ENCODE data around the gene DNASE1L1.
A peak's percentile ranks its signal among the peaks of the same experiment; 100 is the strongest.
"Not testable (repeated sequence)": the region's sequence is repeated elsewhere in the genome, so short reads cannot be mapped to it uniquely, and the experiment has no call there.

Gene DNASE1L1

GRCh38 chrX:154403858-154404257, 5.2 kb downstream of the DNASE1L1 start:
- no peak for DNase-seq (ENCODE audit: low read depth)

DNA sequence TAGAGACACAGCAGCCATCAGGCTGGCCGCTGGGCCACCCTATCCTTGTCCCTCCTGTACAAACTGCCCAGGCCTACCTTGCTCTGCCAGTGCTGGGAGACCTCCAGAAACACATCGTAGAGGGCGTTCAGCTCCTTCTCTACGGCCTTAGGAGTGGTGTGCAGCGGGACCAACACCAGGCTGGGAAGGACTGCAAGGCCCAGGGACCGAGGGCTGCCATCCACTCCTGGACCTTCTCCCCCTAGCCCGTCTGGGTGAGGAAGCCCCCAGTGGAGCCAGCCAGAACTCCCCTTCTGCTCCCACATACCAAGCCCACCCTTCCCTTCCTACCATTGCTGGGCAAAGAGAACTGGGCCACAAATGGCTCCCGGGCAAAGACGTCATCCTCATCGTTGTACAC, 5.9 kb downstream of the DNASE1L1 start:
- no peak for DNase-seq (ENCODE audit: low read depth)

GRCh38 chrX:154402622-154403127, 6.4 kb downstream of the DNASE1L1 start:
- DNase-seq (ENCODE audit: low read depth) = no peak

GRCh38 chrX:154401918-154402621, 7.0 kb downstream of the DNASE1L1 start:
- no peak for DNase-seq (ENCODE audit: low read depth)

GRCh38 chrX:154401045-154401799, 7.8 kb downstream of the DNASE1L1 start:
- no peak for DNase-seq (ENCODE audit: low read depth)

DNA sequence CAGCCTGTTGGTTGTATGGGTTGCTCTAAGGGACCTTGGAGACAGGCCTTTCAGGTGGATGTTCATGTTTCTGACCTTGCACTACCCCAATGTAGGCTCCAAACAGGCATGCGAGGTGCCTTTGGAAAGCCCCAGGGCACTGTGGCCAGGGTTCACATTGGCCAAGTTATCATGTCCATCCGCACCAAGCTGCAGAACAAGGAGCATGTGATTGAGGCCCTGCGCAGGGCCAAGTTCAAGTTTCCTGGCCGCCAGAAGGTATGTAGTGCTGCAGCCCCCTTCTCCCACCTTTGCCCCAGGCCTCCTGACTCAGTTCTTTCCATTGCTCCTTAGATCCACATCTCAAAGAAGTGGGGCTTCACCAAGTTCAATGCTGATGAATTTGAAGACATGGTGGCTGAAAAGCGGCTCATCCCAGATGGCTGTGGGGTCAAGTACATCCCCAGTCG, 8.7 kb downstream of the DNASE1L1 start:
- DNase-seq (ENCODE audit: low read depth) = not testable (repeated sequence)

GRCh38 chrX:154399527-154400368, 9.3 kb downstream of the DNASE1L1 start:
- DNase-seq (ENCODE audit: low read depth) = no peak

DNA sequence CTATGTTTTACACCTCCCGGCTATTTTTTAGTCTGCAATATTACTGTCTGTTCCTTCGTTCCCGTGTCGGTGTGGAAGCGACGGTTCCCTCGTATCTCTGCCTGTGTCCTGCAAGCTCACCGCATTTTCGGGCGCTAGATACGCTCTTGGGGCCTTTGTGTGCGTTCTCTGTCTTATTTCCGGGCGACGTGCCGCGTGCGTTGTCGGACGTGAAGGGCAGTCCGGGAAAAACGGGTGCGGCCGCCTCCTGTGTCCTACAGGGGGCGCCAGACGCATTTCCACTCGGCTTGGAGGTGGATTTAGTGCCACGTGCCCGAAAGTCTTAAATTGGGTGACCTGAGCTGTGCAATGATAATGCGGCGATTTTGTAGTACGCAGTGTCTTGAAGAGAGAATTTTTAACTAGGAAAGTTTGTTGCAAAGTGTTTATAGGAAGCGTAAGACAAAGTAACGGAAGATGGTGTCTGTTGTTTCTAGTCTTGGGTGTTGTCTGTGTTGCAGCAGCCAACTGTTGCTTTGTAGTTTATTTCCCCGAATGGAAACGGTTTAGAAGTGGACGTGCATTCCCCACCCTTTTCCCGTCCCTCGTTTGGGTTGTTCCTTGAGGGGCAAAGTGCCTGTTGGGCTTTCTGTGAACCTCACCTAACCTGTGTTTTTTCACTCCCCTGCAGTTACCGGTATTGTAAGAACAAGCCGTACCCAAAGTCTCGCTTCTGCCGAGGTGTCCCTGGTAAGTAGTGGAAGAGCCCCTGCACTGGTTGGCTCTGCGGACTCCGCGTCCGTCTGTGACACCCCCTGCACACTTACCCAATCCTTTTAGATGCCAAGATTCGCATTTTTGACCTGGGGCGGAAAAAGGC, 10.2 kb downstream of the DNASE1L1 start:
- DNase-seq (ENCODE audit: low read depth) = peak; percentile 56

DNA sequence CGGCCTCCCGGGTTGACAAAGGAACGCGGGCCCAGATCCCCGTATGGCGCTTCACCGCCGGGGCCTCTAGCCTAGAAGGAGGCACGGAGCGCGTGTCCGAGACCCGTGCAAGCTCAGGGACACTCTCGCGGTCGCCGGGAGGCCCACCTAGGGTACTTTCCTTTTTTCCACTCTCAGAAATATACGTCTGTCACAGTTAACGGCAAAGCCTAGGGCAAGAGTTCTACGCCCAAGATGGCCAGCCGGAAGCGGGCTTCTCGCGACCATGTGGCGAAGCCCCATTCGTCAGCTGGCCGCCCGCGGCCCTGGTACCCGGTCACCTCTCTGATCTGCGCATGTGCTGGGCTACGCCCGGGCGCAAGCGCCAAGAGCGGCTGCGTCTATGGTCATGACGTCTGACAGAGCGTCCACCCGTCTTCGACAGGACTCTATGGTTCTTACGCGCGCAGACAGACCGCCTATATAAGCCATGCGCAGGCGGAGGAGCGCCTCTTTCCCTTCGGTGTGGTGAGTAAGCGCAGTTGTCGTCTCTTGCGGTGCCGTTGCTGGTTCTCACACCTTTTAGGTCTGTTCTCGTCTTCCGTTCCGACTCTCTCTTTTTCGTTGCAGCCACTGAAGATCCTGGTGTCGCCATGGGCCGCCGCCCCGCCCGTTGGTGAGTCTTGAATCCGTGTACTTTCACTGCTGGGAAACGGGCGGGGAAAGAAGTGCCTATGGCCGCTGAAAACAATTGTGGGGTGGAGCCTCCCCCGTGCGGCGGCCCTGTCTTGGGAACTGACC, 11.0 kb downstream of the DNASE1L1 start, which contains the start of gene RPL10:
Gene RPL10, plus strand, starts transcription at position 490 of the 780 bp plus-strand sequence. Its CDS starts 143 bp downstream, at position 633.
- DNase-seq (ENCODE audit: low read depth) = peak; percentile 84

- DNase-seq (ENCODE audit: low read depth) = no peak
Observed at GRCh38 chrX:154396973-154397887, 11.8 kb downstream of the DNASE1L1 start.

- DNase-seq (ENCODE audit: low read depth) = not testable (repeated sequence)
Observed at GRCh38 chrX:154396363-154396762, 12.7 kb downstream of the DNASE1L1 start.

DNA sequence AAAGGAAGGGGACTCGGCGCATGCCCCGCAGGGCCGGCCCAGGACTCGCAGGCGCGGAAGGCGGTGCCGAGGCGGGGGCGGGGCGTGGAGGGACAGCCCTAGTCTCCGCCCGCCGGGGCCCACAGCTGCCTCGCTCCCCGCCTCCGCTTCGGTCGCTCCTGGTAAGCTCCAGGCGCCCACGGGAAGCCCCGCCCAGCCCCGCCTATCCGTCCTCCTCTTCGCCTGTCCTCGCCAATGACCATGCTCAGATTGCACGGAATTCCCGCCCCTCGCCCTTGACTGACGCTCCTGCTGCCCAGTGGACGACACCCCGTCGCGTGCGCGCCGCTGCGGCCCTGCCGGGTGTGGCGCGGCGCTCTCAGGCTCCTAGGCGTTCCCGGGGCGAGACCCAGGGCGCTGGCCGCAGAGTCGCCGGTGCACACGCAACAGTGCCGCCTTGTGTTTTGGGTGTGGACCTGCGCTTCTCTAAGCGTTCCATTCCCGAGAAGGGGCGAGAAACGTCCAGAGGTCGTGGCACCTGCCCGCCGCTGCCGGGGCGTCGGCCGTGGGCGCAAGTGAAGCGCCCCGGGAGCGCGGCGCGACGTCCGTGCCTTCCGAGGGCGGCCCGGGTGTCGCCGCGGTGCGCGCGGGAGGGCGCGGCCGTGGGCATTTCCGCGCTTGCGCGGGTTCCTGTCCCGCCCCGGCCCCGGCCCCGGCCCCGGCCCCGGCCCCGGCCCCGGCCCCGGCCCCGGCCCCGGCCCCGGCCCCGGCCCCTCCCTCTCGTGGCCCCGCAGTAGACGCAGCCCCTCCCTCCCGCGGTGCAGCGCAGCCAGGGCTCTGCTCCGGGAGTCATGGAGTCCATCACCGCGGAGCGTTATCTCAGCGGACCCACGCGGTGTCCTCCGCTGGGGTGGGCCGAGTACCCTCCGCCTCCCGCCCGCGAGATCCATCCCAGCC, 19.0 kb downstream of the DNASE1L1 start:
- not testable (repeated sequence) for DNase-seq (ENCODE audit: low read depth)

DNA sequence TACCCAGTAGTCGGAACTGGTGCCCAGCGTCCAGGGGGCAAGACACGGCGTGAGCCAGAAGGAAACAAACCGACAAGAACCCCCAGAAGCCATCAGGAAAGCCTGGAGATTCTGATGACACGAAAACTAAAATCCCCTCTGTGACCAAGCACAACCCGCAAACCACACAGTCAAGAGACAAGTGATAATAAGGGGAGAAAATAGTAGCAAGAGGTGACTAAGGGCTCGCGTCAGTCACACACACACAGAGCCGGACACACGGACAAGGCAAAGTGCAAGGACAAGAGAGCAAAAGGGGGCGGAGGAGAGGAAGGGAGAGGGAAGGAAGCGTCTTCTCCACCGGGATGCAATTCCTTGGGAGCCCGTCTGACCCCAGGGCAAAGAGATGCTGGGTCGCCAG, 20.4 kb downstream of the DNASE1L1 start:
- not testable (repeated sequence) for DNase-seq (ENCODE audit: low read depth)

GRCh38 chrX:154388094-154388493, 21.0 kb downstream of the DNASE1L1 start:
- not testable (repeated sequence) for DNase-seq (ENCODE audit: low read depth)

DNA sequence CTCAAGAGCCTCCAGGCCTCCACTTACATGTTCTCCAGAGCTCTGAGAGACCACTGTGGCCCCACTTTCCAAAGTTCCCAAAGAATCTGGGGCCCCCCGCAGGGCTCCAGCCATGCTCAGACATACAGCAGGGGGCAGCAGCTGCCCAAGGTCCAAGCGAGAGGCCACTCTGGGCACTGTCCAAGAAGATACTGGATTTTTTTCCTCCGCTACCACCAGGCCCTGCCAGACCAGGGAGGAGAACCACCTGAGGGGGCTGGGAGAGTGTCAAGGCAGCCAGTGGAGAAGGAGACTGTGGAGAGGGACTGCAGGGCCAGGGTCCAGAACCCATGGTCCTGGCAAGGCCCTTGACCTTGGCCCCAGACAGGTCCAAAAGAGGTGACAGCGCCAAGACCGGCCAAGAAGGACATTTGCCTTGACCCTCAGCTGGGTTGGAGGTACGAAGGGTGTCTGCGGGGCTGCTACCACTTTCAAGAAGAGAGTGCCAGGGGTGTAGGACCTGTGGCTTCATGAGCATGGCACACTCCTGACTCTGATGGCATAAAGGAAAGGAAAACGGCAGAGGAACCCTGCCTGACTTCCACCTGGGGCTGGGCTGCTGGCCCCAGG, 24.7 kb downstream of the DNASE1L1 start:
- no peak for DNase-seq (ENCODE audit: low read depth)

GRCh38 chrX:154383359-154384283, 25.4 kb downstream of the DNASE1L1 start:
- no peak for DNase-seq (ENCODE audit: low read depth)

Data from HS-27A (cell line).